Activated naive CD4-positive, alpha-beta T cell treated with anti-CD3 and anti-CD28 coated beads, Interleukin-2, amount 50 U/mL, for 24 hours (primary cell): Measurements from ENCODE around the gene EHD1.

Experiments used
- H3K27ac Mint-ChIP-seq: one replicate; pipeline ENCODE4 v1.8.0; 2021; ENCODE audit warnings: mild to moderate bottlenecking, mixed read lengths
- H3K27me3 Mint-ChIP-seq: one replicate; pipeline ENCODE4 v1.8.0; 2021; ENCODE audit warnings: mixed read lengths
- H3K36me3 Mint-ChIP-seq: one replicate; pipeline ENCODE4 v1.8.0; 2021; ENCODE audit warnings: mixed read lengths
- H3K4me1 Mint-ChIP-seq: one replicate; pipeline ENCODE4 v1.8.0; 2021; ENCODE audit warnings: mixed read lengths
- H3K4me3 Mint-ChIP-seq: one replicate; pipeline ENCODE4 v1.8.0; 2021; ENCODE audit warnings: mild to moderate bottlenecking, mixed read lengths
- H3K9me3 Mint-ChIP-seq: one replicate; pipeline ENCODE4 v1.8.0; 2021; ENCODE audit warnings: mixed read lengths

Gene EHD1

DNA sequence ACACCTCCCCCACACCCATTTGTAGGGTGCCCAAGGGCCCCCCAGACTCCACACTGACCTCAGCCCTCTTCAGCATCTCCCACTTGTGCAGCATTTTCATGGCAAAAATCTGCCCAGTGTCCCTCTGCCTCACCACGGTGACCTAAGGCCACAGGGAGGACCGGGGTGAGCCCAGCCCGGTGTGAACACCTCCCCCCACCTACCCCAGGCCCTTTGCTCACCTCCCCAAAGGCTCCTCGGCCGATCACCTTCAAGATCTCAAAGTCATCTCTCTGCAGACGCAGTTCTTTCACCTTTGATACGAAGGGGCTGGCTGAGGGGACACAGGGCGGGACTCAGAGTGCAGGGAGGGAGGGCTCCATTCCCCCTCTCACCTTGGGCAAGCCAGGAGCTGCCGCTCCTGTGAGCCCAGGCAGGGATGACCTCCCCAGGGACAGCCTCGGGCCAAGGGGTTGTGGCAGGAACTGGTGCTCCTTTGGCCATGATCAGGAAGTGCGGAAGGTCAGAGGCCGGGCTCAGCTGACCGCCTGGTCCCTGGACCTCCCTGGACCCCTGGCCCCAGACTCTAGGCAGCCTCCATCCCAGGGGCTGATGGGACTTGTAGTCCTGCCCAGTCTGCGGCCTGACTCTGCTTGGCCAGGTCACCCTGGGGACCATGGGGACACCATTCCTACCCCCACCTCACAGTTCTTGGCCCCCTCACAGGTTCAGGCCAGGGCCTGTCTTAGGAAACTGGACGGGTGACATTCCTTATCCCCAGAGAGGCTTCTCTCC is 36.6 kb downstream of the EHD1 start:
- no peak overlapping the region for H3K4me3 Mint-ChIP-seq
- no peak overlapping the region for H3K27ac Mint-ChIP-seq
- peaks cover 17% of the 10 kb centered on the region for H3K4me1 Mint-ChIP-seq
- H3K36me3 Mint-ChIP-seq: peaks cover 3% of the 10 kb centered on the region
- H3K9me3 Mint-ChIP-seq: no peaks in the 10 kb centered on the region
- no peaks in the 10 kb centered on the region for H3K27me3 Mint-ChIP-seq

DNA sequence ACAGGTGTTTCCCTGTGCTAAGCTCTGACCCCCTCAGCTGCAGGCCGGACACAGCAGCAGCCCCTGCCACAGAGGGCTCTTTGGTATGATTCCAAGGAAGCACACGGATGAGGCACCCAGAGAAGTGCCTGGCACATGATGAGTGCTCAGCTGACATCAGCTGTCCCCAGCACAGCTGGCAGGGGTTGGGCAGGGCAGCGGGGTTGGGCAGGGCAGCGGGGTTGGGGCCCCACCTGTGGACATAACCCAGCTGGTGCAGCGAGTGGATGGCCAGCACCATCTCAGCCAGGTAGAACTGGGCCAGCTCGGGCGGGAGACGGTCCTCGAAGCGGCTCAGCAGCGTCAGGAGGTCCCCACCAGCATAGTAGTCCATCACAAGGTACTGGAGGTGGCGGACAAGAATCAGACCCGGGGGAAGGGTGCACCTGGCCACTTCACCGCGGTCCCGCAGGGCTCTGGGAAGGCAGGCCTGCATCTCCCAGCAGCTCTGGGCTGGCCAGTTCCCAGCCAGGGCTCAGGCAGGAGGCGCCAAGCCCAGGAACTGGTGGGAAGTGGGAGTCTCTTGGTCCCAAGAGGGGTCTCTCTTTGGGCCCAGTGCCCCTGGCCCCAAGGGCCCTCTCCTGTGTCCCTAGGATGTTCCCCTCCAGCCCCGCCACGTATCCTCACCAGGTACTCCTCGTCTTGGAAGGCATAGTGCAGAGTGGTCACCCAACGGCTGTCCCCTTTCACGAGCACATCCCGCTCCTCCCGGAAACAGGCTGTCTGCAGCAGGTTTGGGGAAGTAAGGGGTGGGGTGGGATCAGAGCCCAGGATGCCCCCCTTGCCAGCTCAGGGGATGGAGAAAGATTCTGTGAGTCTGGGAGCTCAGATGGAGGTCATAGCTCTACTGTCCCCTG is 38.3 kb downstream of the EHD1 start:
- Mint-ChIP-seq H3K9me3 (no peaks in the 10 kb centered on the region), H3K4me3 (no peak overlapping the region), H3K27me3 (no peaks in the 10 kb centered on the region), H3K36me3 (peaks cover 3% of the 10 kb centered on the region), H3K4me1 (peaks cover 14% of the 10 kb centered on the region), H3K27ac (no peak overlapping the region)

DNA sequence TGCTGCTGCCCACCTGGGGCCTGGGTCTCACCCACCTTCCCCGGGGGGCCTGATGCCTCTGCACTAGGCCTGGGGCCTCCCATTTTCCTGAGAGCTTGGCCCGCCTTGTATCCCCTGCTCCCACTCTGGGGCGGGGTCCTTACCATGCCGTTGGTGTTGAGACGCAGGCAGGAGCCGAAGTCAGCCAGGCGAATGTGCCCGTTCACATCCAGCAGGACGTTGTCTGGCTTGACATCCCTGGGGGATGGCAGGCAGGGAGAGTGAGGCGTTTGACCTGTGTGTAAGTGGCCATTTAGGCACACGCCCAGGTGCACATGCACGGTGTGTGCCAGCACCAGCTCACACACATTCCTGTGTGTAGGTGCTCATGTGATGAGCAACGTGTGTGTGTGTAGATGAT is 39.1 kb downstream of the EHD1 start:
- H3K27me3 Mint-ChIP-seq: no peaks in the 10 kb centered on the region

DNA sequence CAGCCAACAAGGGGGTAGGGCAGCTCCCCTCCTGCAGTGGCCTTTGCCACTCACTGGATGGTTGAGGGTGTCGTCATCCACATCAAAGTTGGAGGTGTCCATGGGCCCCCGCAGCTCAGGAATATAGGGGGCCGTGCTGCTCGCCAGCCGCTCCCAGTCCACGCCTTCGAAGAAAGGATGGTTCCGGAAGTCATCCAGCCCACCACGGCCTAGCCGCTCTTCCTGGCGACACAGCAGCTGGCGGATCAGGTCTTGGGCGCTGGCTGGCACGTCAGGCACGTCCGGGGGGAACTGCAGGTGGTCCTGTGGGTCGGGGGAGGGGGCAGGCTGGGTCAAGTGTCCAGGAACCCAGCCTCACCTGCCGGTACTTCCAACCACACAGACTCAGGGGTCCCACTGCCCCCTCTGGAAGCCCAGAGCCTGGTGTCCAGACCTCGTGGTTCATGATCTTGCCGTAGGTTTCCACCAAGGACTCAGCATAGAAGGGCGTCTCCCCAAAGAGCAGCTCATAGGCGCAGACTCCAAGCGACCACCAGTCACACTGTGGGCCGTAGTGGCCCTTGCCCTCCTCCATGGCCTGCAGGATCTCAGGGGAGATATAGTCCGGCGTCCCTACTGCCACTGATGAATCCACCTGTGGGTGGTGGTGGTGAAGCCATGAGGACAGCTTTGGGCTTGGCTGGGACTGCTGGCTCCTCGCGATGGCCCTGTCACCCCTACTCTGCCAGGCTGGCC is 39.7 kb downstream of the EHD1 start:
- H3K4me3 Mint-ChIP-seq: no peak overlapping the region
- no peak overlapping the region for H3K27ac Mint-ChIP-seq
- no peaks in the 10 kb centered on the region for H3K27me3 Mint-ChIP-seq
- H3K4me1 Mint-ChIP-seq: peaks cover 7% of the 10 kb centered on the region
- H3K9me3 Mint-ChIP-seq: no peaks in the 10 kb centered on the region
- peaks cover 3% of the 10 kb centered on the region for H3K36me3 Mint-ChIP-seq

More for the DNA sequence above, 39.1 kb downstream of the EHD1 start:
- H3K9me3 Mint-ChIP-seq: no peaks in the 10 kb centered on the region
- H3K36me3 Mint-ChIP-seq: peaks cover 3% of the 10 kb centered on the region
- H3K27ac Mint-ChIP-seq: no peak overlapping the region
- H3K4me3 Mint-ChIP-seq: no peak overlapping the region
- peaks cover 11% of the 10 kb centered on the region for H3K4me1 Mint-ChIP-seq

- no peaks in the 10 kb centered on the region for H3K9me3 Mint-ChIP-seq
These were observed 40.5 kb downstream of the EHD1 start for GRCh38 chr11:64837887-64838351.

GRCh38 chr11:64836448-64837072 is 41.9 kb downstream of the EHD1 start:
- Mint-ChIP-seq H3K9me3 (no peaks in the 10 kb centered on the region), H3K27me3 (no peaks in the 10 kb centered on the region)

More at GRCh38 chr11:64837887-64838351, 40.5 kb downstream of the EHD1 start:
- no peak overlapping the region for H3K27ac Mint-ChIP-seq
- H3K4me1 Mint-ChIP-seq: peaks cover under 1% of the 10 kb centered on the region
- no peaks in the 10 kb centered on the region for H3K27me3 Mint-ChIP-seq
- H3K4me3 Mint-ChIP-seq: no peak overlapping the region
- peaks cover 3% of the 10 kb centered on the region for H3K36me3 Mint-ChIP-seq

GRCh38 chr11:64835616-64836447 is 42.6 kb downstream of the EHD1 start:
- H3K9me3 Mint-ChIP-seq: no peaks in the 10 kb centered on the region
- no peak overlapping the region for H3K4me3 Mint-ChIP-seq
- no peaks in the 10 kb centered on the region for H3K4me1 Mint-ChIP-seq
- no peak overlapping the region for H3K27ac Mint-ChIP-seq
- peaks cover 5% of the 10 kb centered on the region for H3K36me3 Mint-ChIP-seq
- H3K27me3 Mint-ChIP-seq: no peaks in the 10 kb centered on the region

More at GRCh38 chr11:64836448-64837072, 41.9 kb downstream of the EHD1 start:
- H3K36me3 Mint-ChIP-seq: peaks cover 5% of the 10 kb centered on the region
- no peaks in the 10 kb centered on the region for H3K4me1 Mint-ChIP-seq
- H3K27ac Mint-ChIP-seq: no peak overlapping the region
- no peak overlapping the region for H3K4me3 Mint-ChIP-seq

GRCh38 chr11:64834723-64835615 is 43.5 kb downstream of the EHD1 start:
- Mint-ChIP-seq H3K4me3 (no peak overlapping the region), H3K27ac (no peak overlapping the region), H3K27me3 (no peaks in the 10 kb centered on the region), H3K4me1 (no peaks in the 10 kb centered on the region), H3K9me3 (no peaks in the 10 kb centered on the region), H3K36me3 (peaks cover 5% of the 10 kb centered on the region)

DNA sequence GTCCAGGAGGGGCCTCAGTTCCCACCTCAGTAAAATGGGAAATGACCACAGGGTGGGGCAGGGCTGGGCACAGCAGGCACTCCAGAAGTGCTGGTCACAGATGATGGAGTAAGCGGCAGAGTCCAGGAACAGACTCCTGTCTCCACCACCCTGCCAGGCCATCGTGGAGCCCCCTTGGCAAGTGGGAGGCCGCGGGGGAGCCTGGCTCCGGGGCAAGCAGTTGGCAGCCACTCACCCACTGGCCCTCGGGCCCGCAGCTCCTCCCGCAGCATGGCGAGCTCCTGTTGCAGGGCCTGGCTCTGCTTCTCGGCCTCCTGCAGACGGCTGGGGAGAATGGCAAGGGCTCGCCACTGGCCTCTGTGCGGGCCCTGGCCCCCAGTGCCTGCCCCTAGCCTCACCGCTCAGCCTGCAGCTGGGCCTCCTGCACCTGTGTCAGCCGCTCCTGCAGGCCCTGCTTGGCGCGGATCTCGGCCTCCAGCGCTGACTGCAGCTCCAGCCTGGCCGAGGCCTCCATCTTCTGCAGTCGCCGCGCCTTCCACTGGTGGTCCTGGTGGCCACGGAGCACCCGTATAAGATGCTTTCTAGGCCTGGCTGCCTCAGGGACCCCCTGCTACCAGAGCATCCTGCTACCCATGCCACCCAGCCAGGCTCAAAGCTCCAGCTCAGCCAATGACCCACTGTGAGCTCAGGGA is 44.2 kb downstream of the EHD1 start:
- Mint-ChIP-seq H3K36me3 (peaks cover 2% of the 10 kb centered on the region), H3K4me1 (no peaks in the 10 kb centered on the region), H3K27me3 (no peaks in the 10 kb centered on the region), H3K4me3 (no peak overlapping the region), H3K27ac (no peak overlapping the region), H3K9me3 (no peaks in the 10 kb centered on the region)

DNA sequence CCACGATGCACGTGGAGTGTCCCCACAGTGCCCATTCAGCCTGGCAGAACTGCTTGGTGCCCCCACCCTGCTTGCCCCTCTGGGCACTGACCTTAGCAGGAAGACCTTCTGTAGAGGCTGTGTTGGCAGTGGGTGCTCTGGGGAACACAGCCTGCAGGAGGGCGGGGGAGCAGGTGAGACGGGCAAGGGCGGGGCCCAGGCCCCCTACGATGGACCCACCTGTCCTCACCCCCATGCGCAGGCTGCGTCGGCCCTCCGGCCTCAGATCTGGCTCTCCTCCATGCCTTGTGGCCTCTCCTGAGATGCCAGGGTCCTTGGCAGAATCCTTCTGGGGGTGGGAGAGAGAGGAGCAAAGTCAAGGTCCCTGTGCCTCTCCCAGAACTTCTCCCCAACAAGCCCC is 44.9 kb downstream of the EHD1 start:
- Mint-ChIP-seq H3K36me3 (peaks cover 2% of the 10 kb centered on the region), H3K9me3 (no peaks in the 10 kb centered on the region), H3K4me1 (no peaks in the 10 kb centered on the region), H3K27ac (no peak overlapping the region), H3K4me3 (no peak overlapping the region), H3K27me3 (no peaks in the 10 kb centered on the region)

DNA sequence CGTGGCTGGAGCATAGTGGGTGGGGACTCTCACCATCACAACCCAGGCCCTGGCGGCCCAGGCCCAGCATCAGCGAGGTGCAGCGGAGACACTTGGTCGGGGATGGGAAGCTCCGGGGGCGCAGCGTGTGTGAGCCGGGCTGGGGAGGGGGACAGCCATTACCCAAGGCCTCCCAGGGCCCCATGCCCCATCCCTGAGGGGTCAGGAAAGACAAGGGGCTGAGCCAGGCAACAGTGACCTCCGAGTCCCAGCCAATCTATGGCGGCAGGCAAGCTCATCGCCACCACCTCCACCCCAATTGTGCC is 45.3 kb downstream of the EHD1 start:
- Mint-ChIP-seq H3K4me1 (no peaks in the 10 kb centered on the region), H3K27me3 (no peaks in the 10 kb centered on the region), H3K27ac (no peak overlapping the region), H3K4me3 (no peak overlapping the region), H3K9me3 (no peaks in the 10 kb centered on the region), H3K36me3 (peaks cover 2% of the 10 kb centered on the region)

- Mint-ChIP-seq H3K4me1 (no peaks in the 10 kb centered on the region), H3K36me3 (peaks cover 5% of the 10 kb centered on the region), H3K27ac (no peak overlapping the region), H3K4me3 (no peak overlapping the region), H3K9me3 (no peaks in the 10 kb centered on the region), H3K27me3 (no peaks in the 10 kb centered on the region)
These were observed 45.8 kb downstream of the EHD1 start for GRCh38 chr11:64832467-64833197.

GRCh38 chr11:64831411-64831891 is 47.0 kb downstream of the EHD1 start:
- Mint-ChIP-seq H3K4me1 (no peaks in the 10 kb centered on the region), H3K27ac (no peak overlapping the region), H3K4me3 (no peak overlapping the region), H3K27me3 (no peaks in the 10 kb centered on the region), H3K9me3 (no peaks in the 10 kb centered on the region), H3K36me3 (peaks cover 5% of the 10 kb centered on the region)
